HCT116 (cell line): ENCODE results near the gene POU2F3. TPM values are rescaled to one million over a fixed set of nuclear protein-coding genes. Genes with fewer than 3 reads are reported as not detected.

ENCODE experiments used
- ATAC-seq: fragments of 200-7000 bp; cut with Tn5 transposase; 2 replicates; pipeline ENCODE4 v1.9.1; 2020; ENCODE audit warnings: mild to moderate bottlenecking, moderate library complexity
- BruUV-seq: library from RNA; stranded (reverse); fragments of 400-500 nt; replicated peaks from 2 replicates; lab custom pipeline; 2021; lab: Mats Ljungman, UMichigan
- CTCF ChIA-PET: fragments of 300-600 bp; sonication (Branson Sonifier 250); formaldehyde crosslinking; loops from one replicate; lab custom pipeline; 2021; ENCODE audit warnings: antibody characterized with exemption; lab: Charles Lee
- POLR2A ChIA-PET: fragments of 300-600, 350-600 bp; sonication (Branson Sonifier 250); formaldehyde crosslinking; loops from one replicate; lab custom pipeline; 2021; ENCODE audit warnings: antibody characterized with exemption; lab: Charles Lee
- RAD21 ChIA-PET, 2 experiments: fragments of 300-600 bp; sonication (Branson Sonifier 250); formaldehyde crosslinking; loops; one replicate each; lab custom pipeline; 2023; ENCODE audit warnings: low total read pairs in 2 of 2; ENCODE audit not compliant: uncharacterized antibody in 2 of 2, unreplicated experiment in 2 of 2, low non-redundant PET in 1 of 2; lab: Charles Lee
- DNase-seq: peaks from one replicate; pipeline ENCODE4 v3.0.0-alpha.2; 2010; ENCODE audit warnings: low read depth, low spot score
- H2AFZ ChIP-seq: fragments of 200-600 bp; shearing (Covaris generic), sonication (generic); 2 replicates; pipeline ENCODE4 v1.6.1; 2017; ENCODE audit warnings: low read depth, mixed run types, mixed read lengths, antibody characterized with exemption, low read length; ENCODE audit not compliant: poor library complexity, severe bottlenecking
- H3K27ac ChIP-seq: 2 replicates; pipeline ENCODE4 v1.5.1; 2012; ENCODE audit warnings: low read depth, low read length
- H3K27me3 ChIP-seq: fragments of 200-600 bp; sonication (generic); 2 replicates; pipeline ENCODE4 v1.6.1; 2016; ENCODE audit warnings: mixed run types, low read length, mixed read lengths; ENCODE audit not compliant: insufficient read depth
- H3K36me3 ChIP-seq, 2 experiments: fragments of 200-500 bp in 1 of 2; fragments of 200-600 bp in 1 of 2; sonication (Bioruptor generic) in 1 of 2; sonication (generic) in 1 of 2; 2 replicates each; pipeline versions ENCODE4 v1.5.1 to v1.6.1; 2014 to 2016; ENCODE audit warnings: low read length in 2 of 2, inconsistent platforms in 1 of 2, mixed read lengths in 1 of 2, mixed run types in 1 of 2; ENCODE audit not compliant: insufficient read depth in 2 of 2, control insufficient read depth in 1 of 2
- H3K4me1 ChIP-seq, 2 experiments: fragments of 200-600 bp in 1 of 2; sonication (generic) in 1 of 2; 2 replicates each; pipeline versions ENCODE4 v1.5.1 to v1.6.1; 2012 to 2017; ENCODE audit warnings: low read length in 2 of 2, inconsistent platforms in 1 of 2, mild to moderate bottlenecking in 1 of 2, mixed read lengths in 1 of 2, mixed run types in 1 of 2, moderate library complexity in 1 of 2; ENCODE audit not compliant: insufficient read depth in 2 of 2, control insufficient read depth in 1 of 2
- H3K4me2 ChIP-seq: fragments of 200-600 bp; sonication (generic); 2 replicates; pipeline ENCODE4 v1.6.1; 2017; ENCODE audit warnings: mixed run types, low read length, mixed read lengths
- H3K4me3 ChIP-seq, 2 experiments: fragments of 200-600 bp in 1 of 2; sonication (generic) in 1 of 2; replicated peaks in 1 of 2; 2 replicates each; pipeline ENCODE4 v1.5.1; 2011 to 2016; ENCODE audit warnings: low read length in 2 of 2, control low read depth in 1 of 2, low read depth in 1 of 2, mild to moderate bottlenecking in 1 of 2, mixed read lengths in 1 of 2, mixed run types in 1 of 2
- H3K79me2 ChIP-seq: fragments of 200-600 bp; sonication (generic); 2 replicates; pipeline ENCODE4 v1.6.1; 2017; ENCODE audit warnings: mild to moderate bottlenecking, mixed run types, low read length, moderate library complexity, mixed read lengths; ENCODE audit not compliant: insufficient read depth
- H3K9ac ChIP-seq: fragments of 200-600 bp; sonication (generic); 2 replicates; pipeline ENCODE4 v1.6.1; 2016; ENCODE audit warnings: low read length, mixed read lengths
- H3K9me2 ChIP-seq: fragments of 200-600 bp; sonication (generic), shearing (Covaris generic); 2 replicates; pipeline ENCODE4 v1.6.1; 2017; ENCODE audit warnings: mixed run types, mild to moderate bottlenecking, moderate library complexity; ENCODE audit not compliant: insufficient read depth
- H3K9me3 ChIP-seq, 2 experiments: fragments of 200-500 bp in 1 of 2; fragments of 200-600 bp in 1 of 2; sonication (Bioruptor generic) in 1 of 2; sonication (generic) in 1 of 2; 2 replicates each; pipeline ENCODE4 v1.6.1; 2014 to 2017; ENCODE audit warnings: low read length in 2 of 2, mixed read lengths in 2 of 2, inconsistent platforms in 1 of 2, low read depth in 1 of 2, mild to moderate bottlenecking in 1 of 2, mixed run types in 1 of 2, moderate library complexity in 1 of 2; ENCODE audit not compliant: control insufficient read depth in 1 of 2, insufficient read depth in 1 of 2
- H4K20me1 ChIP-seq: fragments of 200-600 bp; sonication (generic), shearing (Covaris generic); 2 replicates; pipeline ENCODE4 v1.6.1; 2017; ENCODE audit warnings: mixed run types, mild to moderate bottlenecking, moderate library complexity; ENCODE audit not compliant: insufficient read depth
- CBX3 ChIP-seq: IDR thresholded peaks from 2 replicates; pipeline ENCODE4 v1.6.1; 2012; ENCODE audit warnings: low read depth
- CEBPB ChIP-seq: IDR thresholded peaks from 2 replicates; pipeline ENCODE4 v1.6.1; 2012; ENCODE audit warnings: low read depth
- EGR1 ChIP-seq: IDR thresholded peaks from 2 replicates; pipeline ENCODE4 v1.6.1; 2012; ENCODE audit warnings: low read depth
- EZH2 ChIP-seq: fragments of 200-600 bp; sonication (generic); IDR thresholded peaks from 2 replicates; pipeline ENCODE4 v1.6.1; 2017; ENCODE audit warnings: antibody characterized with exemption, mixed run types
- EZH2phosphoT487 ChIP-seq: fragments of 200-600 bp; IDR thresholded peaks from 2 replicates; pipeline ENCODE4 v1.6.1; 2018; ENCODE audit warnings: antibody characterized with exemption, borderline replicate concordance
- FOSL1 ChIP-seq: IDR thresholded peaks from 2 replicates; pipeline ENCODE4 v1.6.1; 2012; ENCODE audit warnings: low read depth
- JUND ChIP-seq: IDR thresholded peaks from 2 replicates; pipeline ENCODE4 v1.6.1; 2012
- POLR2A ChIP-seq: IDR thresholded peaks from 2 replicates; pipeline ENCODE4 v1.7.0; 2011; ENCODE audit warnings: borderline replicate concordance; ENCODE audit not compliant: insufficient read depth, insufficient read length; ENCODE audit errors: extremely low read depth
- POLR2AphosphoS5 ChIP-seq: IDR thresholded peaks from 2 replicates; pipeline ENCODE4 v1.6.1; 2011; ENCODE audit warnings: mild to moderate bottlenecking, low read depth, low read length, moderate library complexity
- SRF ChIP-seq: IDR thresholded peaks from 2 replicates; pipeline ENCODE4 v1.6.1; 2012; ENCODE audit warnings: low read depth
- TCF7L2 ChIP-seq: IDR thresholded peaks from 2 replicates; pipeline ENCODE4 v1.7.0; 2011; ENCODE audit warnings: borderline replicate concordance, inconsistent platforms; ENCODE audit not compliant: insufficient read depth, insufficient read length; ENCODE audit errors: extremely low read depth
- YY1 ChIP-seq: IDR thresholded peaks from 2 replicates; pipeline ENCODE4 v1.6.1; 2011; ENCODE audit warnings: low read length, low read depth, moderate library complexity, mild to moderate bottlenecking; ENCODE audit not compliant: insufficient replicate concordance; ENCODE audit errors: extremely low read depth
- ZFX ChIP-seq: fragments of 450-650 bp; IDR thresholded peaks from 2 replicates; pipeline ENCODE4 v1.6.1; 2017
- ZNF274 ChIP-seq: fragments of 200-500 bp; sonication (Bioruptor generic); IDR thresholded peaks from 2 replicates; pipeline ENCODE4 v1.6.1; 2014; ENCODE audit warnings: mild to moderate bottlenecking, low read depth, low read length, inconsistent platforms
- intact Hi-C: fragments of 100-400 bp; cut with micrococcal nuclease; formaldehyde crosslinking; loops from 2 replicates; pipeline ENCODE4 v1.10.0; 2022
- total RNA-seq: library from RNA; stranded (reverse); gene quantifications from one replicate; pipeline ENCODE4 v1.2.1, GENCODE V29; 2021; ENCODE audit not compliant: unreplicated experiment
- TF ChIP-seq, protein P1 (sequence below): IDR thresholded peaks from 2 replicates; pipeline ENCODE4 v1.6.1; 2012; ENCODE audit warnings: low read depth
- TF ChIP-seq, protein P2 (sequence below), 3 experiments: fragments of 200-600 bp in 1 of 3; sonication (generic) in 1 of 3; IDR thresholded peaks in 2 of 3; conservative IDR thresholded peaks in 1 of 3; 2 replicates each; pipeline ENCODE4 v1.5.1; 2012 to 2017; ENCODE audit warnings: low read depth in 2 of 3, low read length in 2 of 3, antibody characterized with exemption in 1 of 3, borderline replicate concordance in 1 of 3, control low read depth in 1 of 3, mild to moderate bottlenecking in 1 of 3, mixed read lengths in 1 of 3, mixed run types in 1 of 3, moderate library complexity in 1 of 3; ENCODE audit not compliant: insufficient read depth in 1 of 3
- TF ChIP-seq, protein P3 (sequence below): IDR thresholded peaks from 2 replicates; pipeline ENCODE4 v1.6.1; 2012

POU2F3 gene
- total RNA-seq, 1 experiment from 2014 or later, result 0.15 TPM

DNA sequence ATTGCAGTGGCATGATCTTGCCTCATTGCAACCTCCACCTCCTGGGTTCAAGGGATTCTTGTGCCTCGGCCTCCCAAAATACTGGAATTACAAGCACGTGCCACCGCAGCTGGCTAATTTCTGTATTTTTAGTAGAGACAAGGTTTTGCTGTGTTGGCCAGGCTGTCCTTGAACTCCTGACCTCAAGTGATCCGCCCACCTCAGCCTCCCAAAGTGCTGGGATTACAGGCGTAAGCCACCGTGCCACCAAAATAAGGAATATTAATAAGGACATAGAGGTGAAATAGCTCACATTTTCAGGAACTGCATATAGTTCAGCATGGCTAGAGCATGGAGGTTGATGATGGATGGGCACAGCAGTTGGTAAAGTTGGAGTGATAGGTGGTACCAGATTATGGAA is 117.7 kb downstream of the POU2F3 start (continued):
- TF ChIP-seq, protein P1, sequence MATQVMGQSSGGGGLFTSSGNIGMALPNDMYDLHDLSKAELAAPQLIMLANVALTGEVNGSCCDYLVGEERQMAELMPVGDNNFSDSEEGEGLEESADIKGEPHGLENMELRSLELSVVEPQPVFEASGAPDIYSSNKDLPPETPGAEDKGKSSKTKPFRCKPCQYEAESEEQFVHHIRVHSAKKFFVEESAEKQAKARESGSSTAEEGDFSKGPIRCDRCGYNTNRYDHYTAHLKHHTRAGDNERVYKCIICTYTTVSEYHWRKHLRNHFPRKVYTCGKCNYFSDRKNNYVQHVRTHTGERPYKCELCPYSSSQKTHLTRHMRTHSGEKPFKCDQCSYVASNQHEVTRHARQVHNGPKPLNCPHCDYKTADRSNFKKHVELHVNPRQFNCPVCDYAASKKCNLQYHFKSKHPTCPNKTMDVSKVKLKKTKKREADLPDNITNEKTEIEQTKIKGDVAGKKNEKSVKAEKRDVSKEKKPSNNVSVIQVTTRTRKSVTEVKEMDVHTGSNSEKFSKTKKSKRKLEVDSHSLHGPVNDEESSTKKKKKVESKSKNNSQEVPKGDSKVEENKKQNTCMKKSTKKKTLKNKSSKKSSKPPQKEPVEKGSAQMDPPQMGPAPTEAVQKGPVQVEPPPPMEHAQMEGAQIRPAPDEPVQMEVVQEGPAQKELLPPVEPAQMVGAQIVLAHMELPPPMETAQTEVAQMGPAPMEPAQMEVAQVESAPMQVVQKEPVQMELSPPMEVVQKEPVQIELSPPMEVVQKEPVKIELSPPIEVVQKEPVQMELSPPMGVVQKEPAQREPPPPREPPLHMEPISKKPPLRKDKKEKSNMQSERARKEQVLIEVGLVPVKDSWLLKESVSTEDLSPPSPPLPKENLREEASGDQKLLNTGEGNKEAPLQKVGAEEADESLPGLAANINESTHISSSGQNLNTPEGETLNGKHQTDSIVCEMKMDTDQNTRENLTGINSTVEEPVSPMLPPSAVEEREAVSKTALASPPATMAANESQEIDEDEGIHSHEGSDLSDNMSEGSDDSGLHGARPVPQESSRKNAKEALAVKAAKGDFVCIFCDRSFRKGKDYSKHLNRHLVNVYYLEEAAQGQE, result no peak
- TF ChIP-seq POLR2A (no peak), SRF (no peak), EZH2phosphoT487 (no peak)

DNA sequence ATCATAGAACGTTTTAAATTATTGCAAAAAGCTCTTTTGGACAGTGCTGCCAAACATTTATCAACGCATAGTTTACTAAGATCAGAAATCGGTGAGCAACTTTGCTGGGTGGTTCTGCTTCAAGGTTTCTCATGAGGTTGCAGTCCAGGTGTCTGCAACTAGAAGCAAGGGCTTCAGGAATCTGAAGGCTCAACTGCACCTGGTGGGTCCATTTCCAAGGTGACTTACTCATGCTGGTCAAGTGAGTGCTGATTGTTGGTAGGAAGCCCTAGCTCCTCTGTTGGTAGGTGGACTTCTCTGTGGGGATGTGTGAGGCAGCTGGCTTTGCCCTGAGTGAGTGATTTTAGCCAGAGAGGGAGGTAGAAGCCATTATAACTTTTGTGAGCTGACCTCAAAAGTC is 118.8 kb downstream of the POU2F3 start:
- H2AFZ ChIP-seq, result no peak overlapping the region
- H3K9me3 ChIP-seq, result no peaks in the 10 kb centered on the region
- RAD21 ChIA-PET, result no interaction called here
- H3K27ac ChIP-seq, result no peak overlapping the region
- no peaks in the 10 kb centered on the region for H3K27me3 ChIP-seq
- no peak overlapping the region for H3K4me3 ChIP-seq
- ATAC-seq (no peak), DNase-seq (no peak)
- H3K79me2 ChIP-seq, result peaks cover 97% of the 10 kb centered on the region
- CTCF ChIA-PET, result no interaction called here
- POLR2A ChIA-PET, result no interaction called here
- H4K20me1 ChIP-seq, result 0 out of 2 replicates have a peak, but pooled peaks cover 6% of the 10 kb centered on the region
- peaks cover 6% of the 10 kb centered on the region in 2 experiments; a peak in 3 of 4 replicates for H3K4me1 ChIP-seq
- no peaks in the 10 kb centered on the region; a peak in 1 of 4 replicates for H3K36me3 ChIP-seq
- TF ChIP-seq SRF, result no peak
- TF ChIP-seq, protein P2, sequence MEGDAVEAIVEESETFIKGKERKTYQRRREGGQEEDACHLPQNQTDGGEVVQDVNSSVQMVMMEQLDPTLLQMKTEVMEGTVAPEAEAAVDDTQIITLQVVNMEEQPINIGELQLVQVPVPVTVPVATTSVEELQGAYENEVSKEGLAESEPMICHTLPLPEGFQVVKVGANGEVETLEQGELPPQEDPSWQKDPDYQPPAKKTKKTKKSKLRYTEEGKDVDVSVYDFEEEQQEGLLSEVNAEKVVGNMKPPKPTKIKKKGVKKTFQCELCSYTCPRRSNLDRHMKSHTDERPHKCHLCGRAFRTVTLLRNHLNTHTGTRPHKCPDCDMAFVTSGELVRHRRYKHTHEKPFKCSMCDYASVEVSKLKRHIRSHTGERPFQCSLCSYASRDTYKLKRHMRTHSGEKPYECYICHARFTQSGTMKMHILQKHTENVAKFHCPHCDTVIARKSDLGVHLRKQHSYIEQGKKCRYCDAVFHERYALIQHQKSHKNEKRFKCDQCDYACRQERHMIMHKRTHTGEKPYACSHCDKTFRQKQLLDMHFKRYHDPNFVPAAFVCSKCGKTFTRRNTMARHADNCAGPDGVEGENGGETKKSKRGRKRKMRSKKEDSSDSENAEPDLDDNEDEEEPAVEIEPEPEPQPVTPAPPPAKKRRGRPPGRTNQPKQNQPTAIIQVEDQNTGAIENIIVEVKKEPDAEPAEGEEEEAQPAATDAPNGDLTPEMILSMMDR (IDR thresholded peaks at IDR 0.05 in 2 of 3, conservative IDR thresholded peaks at IDR 0.05 in 1 of 3; ENCODE audit: borderline replicate concordance in 1 of 3, insufficient read depth in 1 of 3, low read depth in 2 of 3, low read length in 2 of 3), result no peak
- no peak for TF ChIP-seq EZH2
- no peak for TF ChIP-seq YY1
- TF ChIP-seq ZFX, result no peak
- TF ChIP-seq TCF7L2, result no peak
- no peak for TF ChIP-seq EZH2phosphoT487
- TF ChIP-seq JUND, result no peak
- TF ChIP-seq CEBPB, result no peak
- no peak for TF ChIP-seq FOSL1
- no peak for TF ChIP-seq POLR2A
- TF ChIP-seq ZNF274, result no peak
- TF ChIP-seq, protein P3, sequence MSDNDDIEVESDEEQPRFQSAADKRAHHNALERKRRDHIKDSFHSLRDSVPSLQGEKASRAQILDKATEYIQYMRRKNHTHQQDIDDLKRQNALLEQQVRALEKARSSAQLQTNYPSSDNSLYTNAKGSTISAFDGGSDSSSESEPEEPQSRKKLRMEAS, result no peak
- TF ChIP-seq CBX3, result no peak
- TF ChIP-seq POLR2AphosphoS5, result no peak
- TF ChIP-seq, protein P1, result no peak
- no peak for TF ChIP-seq EGR1
- intact Hi-C loops, result no loop called here
- BruUV-seq, result no TSS peak
- no peak overlapping the region for H3K4me2 ChIP-seq
- no peaks in the 10 kb centered on the region for H3K9me2 ChIP-seq
- no peak overlapping the region for H3K9ac ChIP-seq
